ENCODE data around the gene ACTR10. TPM values are rescaled to one million over a fixed set of nuclear protein-coding genes. Genes with fewer than 3 reads are reported as not detected.
A peak's percentile ranks its signal among the peaks of the same experiment; 100 is the strongest.

ACTR10 gene
- total RNA-seq, 1 experiment from 2014 or later: 30.9 TPM

GRCh38 chr14:58280954-58281787 lies 81.2 kb downstream of the ACTR10 start (continued):
- TF ChIP-seq ZNF532 (CRISPR knock-in tag; IDR thresholded peaks at IDR 0.05; ENCODE audit: borderline replicate concordance) (no peak), TEAD1 (CRISPR knock-in tag; IDR thresholded peaks at IDR 0.05) (no peak), FOXP1 (CRISPR knock-in tag; IDR thresholded peaks at IDR 0.05; ENCODE audit: borderline replicate concordance) (no peak), ELF4 (CRISPR knock-in tag; IDR thresholded peaks at IDR 0.05; ENCODE audit: low read depth) (no peak), ERG (CRISPR knock-in tag; IDR thresholded peaks at IDR 0.05) (no peak), USF2 (CRISPR knock-in tag; IDR thresholded peaks at IDR 0.05) (no peak), ZNF671 (CRISPR knock-in tag; IDR thresholded peaks at IDR 0.05) (no peak), ZNF281 (CRISPR knock-in tag; IDR thresholded peaks at IDR 0.05) (no peak)

GRCh38 chr14:58281969-58282368 lies 82.0 kb downstream of the ACTR10 start:
- H3K4me1 Mint-ChIP-seq: no peaks in the 10 kb centered on the region
- H3K27ac Mint-ChIP-seq: peak overlapping the region; percentile 74; the same call in 1 of the 2 replicates
- TF ChIP-seq NFE2L1 (CRISPR knock-in tag; IDR thresholded peaks at IDR 0.05) (no peak), ATF2 (CRISPR knock-in tag; IDR thresholded peaks at IDR 0.05; ENCODE audit: borderline replicate concordance, low read depth) (no peak), PRRX2 (CRISPR knock-in tag; IDR thresholded peaks at IDR 0.05) (no peak), TCF7 (CRISPR knock-in tag; IDR thresholded peaks at IDR 0.05; ENCODE audit: low read depth) (no peak), EMX1 (CRISPR knock-in tag; IDR thresholded peaks at IDR 0.05) (no peak), JAZF1 (CRISPR knock-in tag; IDR thresholded peaks at IDR 0.05) (no peak), ZNF671 (CRISPR knock-in tag; IDR thresholded peaks at IDR 0.05) (no peak), NR1H2 (CRISPR knock-in tag; IDR thresholded peaks at IDR 0.05) (no peak), TEAD4 (CRISPR knock-in tag; IDR thresholded peaks at IDR 0.05) (no peak), E2F1 (CRISPR knock-in tag; IDR thresholded peaks at IDR 0.05) (no peak), ZBTB43 (CRISPR knock-in tag; IDR thresholded peaks at IDR 0.05) (no peak), ZNF396 (CRISPR knock-in tag; IDR thresholded peaks at IDR 0.05; ENCODE audit: borderline replicate concordance) (no peak)
- no peak overlapping the region for H3K4me3 Mint-ChIP-seq
- POLR2A ChIA-PET: interaction anchor here (0.7 kb wide), 1 partner anchor 78 kb away, joined by 8 read pairs; no protein-coding TSS in a partner anchor
- H3K27me3 Mint-ChIP-seq (ENCODE audit: low read depth): no peaks in the 10 kb centered on the region
- H3K9me3 Mint-ChIP-seq: no peaks in the 10 kb centered on the region
- ATAC-seq: no peak
- DNase-seq (ENCODE audit: low spot score): no peak
- CTCF ChIA-PET: no interaction called here
- peaks cover 42% of the 10 kb centered on the region for H3K36me3 Mint-ChIP-seq

Data from WTC11 (cell line).